ENCODE data around the gene GNAZ. TPM values are rescaled to one million over a fixed set of nuclear protein-coding genes. Genes with fewer than 3 reads are reported as not detected.

Gene GNAZ
- total RNA-seq, 1 experiment from 2014 or later: 0.48 TPM

DNA sequence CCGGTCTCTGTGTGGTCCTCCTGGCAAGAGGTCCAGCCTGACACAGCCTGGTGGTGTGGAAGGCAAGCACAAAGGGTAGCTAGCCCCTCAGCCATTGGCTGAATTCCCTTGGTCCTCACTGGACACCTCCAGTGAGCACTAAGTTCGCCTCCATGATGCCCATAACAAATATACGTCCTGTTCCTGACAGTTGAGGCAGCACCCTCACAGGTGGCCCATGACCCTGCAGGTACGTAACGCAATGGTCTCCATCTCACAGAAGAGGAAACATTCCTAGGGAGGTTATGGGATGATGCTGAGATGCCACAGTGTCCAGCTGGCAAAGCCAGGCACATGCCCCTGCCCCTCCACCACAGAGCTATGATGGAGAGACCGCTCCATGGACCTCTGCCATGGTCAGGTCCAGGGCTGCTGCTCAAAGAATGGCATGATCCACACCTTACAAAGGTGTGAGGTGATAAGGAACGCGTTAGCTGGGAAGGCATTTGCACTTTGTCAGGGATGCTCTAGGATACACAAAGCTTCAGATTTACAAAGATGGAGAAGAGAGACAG is 1.4 kb upstream of the GNAZ start:
- Mint-ChIP-seq H3K4me3 (ENCODE audit: unreplicated experiment) (peak overlapping the region; percentile 29), H3K9me3 (ENCODE audit: unreplicated experiment) (no peaks in the 10 kb centered on the region), H3K36me3 (ENCODE audit: insufficient read depth, unreplicated experiment) (no peaks in the 10 kb centered on the region), H3K27ac (ENCODE audit: unreplicated experiment) (no peak overlapping the region), H3K27me3 (ENCODE audit: insufficient read depth, unreplicated experiment) (peaks cover 15% of the 10 kb centered on the region), H3K4me1 (ENCODE audit: low read depth, unreplicated experiment) (peaks cover 8% of the 10 kb centered on the region)
- H3K4me3 ChIP-seq (ENCODE audit: low read depth, low read length): no peak overlapping the region
- TF ChIP-seq, protein P1, sequence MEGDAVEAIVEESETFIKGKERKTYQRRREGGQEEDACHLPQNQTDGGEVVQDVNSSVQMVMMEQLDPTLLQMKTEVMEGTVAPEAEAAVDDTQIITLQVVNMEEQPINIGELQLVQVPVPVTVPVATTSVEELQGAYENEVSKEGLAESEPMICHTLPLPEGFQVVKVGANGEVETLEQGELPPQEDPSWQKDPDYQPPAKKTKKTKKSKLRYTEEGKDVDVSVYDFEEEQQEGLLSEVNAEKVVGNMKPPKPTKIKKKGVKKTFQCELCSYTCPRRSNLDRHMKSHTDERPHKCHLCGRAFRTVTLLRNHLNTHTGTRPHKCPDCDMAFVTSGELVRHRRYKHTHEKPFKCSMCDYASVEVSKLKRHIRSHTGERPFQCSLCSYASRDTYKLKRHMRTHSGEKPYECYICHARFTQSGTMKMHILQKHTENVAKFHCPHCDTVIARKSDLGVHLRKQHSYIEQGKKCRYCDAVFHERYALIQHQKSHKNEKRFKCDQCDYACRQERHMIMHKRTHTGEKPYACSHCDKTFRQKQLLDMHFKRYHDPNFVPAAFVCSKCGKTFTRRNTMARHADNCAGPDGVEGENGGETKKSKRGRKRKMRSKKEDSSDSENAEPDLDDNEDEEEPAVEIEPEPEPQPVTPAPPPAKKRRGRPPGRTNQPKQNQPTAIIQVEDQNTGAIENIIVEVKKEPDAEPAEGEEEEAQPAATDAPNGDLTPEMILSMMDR (IDR thresholded peaks at IDR 0.05; ENCODE audit: insufficient read depth in 1 of 2, low read depth in 1 of 2, low read length in 1 of 2, severe bottlenecking in 1 of 2, unreplicated experiment in 1 of 2): no peak
- intact Hi-C loops (cut with micrococcal nuclease; ENCODE audit: unreplicated experiment): no loop called here
- peaks cover 10% of the 10 kb centered on the region; the same call in 1 of the 2 replicates for H3K4me1 ChIP-seq
- ChIA-PET CTCF (no interaction called here), POLR2A (no interaction called here)
- DNase-seq: peak in 1 of 2 experiments; percentile 15
- H3K9me3 ChIP-seq: no peaks in the 10 kb centered on the region
- H3K27me3 ChIP-seq (replicated peaks; ENCODE audit: control insufficient read depth, insufficient read depth, low read length): peaks cover 4% of the 10 kb centered on the region
- H3K36me3 ChIP-seq (ENCODE audit: control insufficient read depth, insufficient read depth, low read length): no peaks in the 10 kb centered on the region
- BruUV-seq (replicated peaks): no TSS peak

DNA sequence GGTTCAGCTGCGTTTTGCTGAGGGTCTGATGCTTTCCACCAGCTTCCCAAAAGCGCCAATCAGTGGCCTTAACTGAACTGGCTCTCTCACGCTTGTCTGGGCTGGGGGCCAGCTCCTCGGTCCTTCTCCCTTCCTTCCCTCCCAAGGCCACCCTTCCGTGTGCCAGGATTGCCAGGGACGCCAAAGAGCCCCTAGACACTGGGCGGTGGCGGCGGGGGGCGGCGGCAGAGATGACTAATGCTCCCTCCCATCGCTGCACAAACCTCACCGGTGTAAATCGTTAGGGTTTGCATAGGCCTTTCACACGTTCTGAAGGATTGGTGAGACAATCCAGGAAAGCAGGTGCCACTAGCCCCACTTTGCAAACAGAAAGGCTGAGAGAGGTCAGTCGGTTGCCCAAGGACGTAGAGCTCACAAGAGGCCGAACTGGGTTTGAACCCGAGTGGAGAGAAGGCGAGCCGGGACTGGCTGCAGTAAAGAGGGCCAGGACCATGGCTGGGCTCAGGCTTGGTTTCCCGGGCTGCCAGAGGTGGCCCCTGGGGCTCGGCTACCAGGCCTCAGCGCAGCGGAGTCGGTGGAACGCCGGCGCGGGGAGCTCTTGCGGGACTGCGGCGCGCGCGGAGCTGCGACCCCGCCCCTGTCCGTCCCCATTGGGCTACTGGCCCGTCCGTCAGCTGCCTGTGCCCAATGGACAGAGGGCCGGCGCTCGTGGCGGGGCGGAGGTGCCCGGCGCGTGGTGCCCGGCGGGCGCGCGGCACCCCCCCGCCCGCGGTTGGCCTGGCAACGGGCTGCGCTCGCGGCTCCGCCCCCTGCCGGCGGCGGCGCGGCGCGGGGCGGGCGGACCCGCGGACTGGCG is 589 bp upstream of the GNAZ start:
- H3K9me3 ChIP-seq: no peaks in the 10 kb centered on the region
- H3K4me1 ChIP-seq: peaks cover 10% of the 10 kb centered on the region; the same call in 1 of the 2 replicates
- Mint-ChIP-seq H3K27ac (ENCODE audit: unreplicated experiment) (no peak overlapping the region), H3K9me3 (ENCODE audit: unreplicated experiment) (no peaks in the 10 kb centered on the region), H3K4me1 (ENCODE audit: low read depth, unreplicated experiment) (peaks cover 8% of the 10 kb centered on the region), H3K27me3 (ENCODE audit: insufficient read depth, unreplicated experiment) (peaks cover 15% of the 10 kb centered on the region), H3K36me3 (ENCODE audit: insufficient read depth, unreplicated experiment) (no peaks in the 10 kb centered on the region), H3K4me3 (ENCODE audit: unreplicated experiment) (peak overlapping the region; percentile 74)
- no TSS peak for BruUV-seq (replicated peaks)
- H3K4me3 ChIP-seq (ENCODE audit: low read depth, low read length): peak overlapping the region; percentile 34
- TF ChIP-seq, protein P1 (IDR thresholded peaks at IDR 0.05; ENCODE audit: insufficient read depth in 1 of 2, low read depth in 1 of 2, low read length in 1 of 2, severe bottlenecking in 1 of 2, unreplicated experiment in 1 of 2): no peak
- peak; percentile 90 to 94 for DNase-seq
- CTCF ChIA-PET: interaction anchor here (0.6 to 1.8 kb wide), 3 partner anchors 30 to 110 kb away, joined by 3 to 5 read pairs (median 4); no protein-coding TSS in a partner anchor
- intact Hi-C loops (cut with micrococcal nuclease; ENCODE audit: unreplicated experiment): no loop called here
- H3K36me3 ChIP-seq (ENCODE audit: control insufficient read depth, insufficient read depth, low read length): no peaks in the 10 kb centered on the region
- peaks cover 4% of the 10 kb centered on the region for H3K27me3 ChIP-seq (replicated peaks; ENCODE audit: control insufficient read depth, insufficient read depth, low read length)
- POLR2A ChIA-PET: no interaction called here

DNA sequence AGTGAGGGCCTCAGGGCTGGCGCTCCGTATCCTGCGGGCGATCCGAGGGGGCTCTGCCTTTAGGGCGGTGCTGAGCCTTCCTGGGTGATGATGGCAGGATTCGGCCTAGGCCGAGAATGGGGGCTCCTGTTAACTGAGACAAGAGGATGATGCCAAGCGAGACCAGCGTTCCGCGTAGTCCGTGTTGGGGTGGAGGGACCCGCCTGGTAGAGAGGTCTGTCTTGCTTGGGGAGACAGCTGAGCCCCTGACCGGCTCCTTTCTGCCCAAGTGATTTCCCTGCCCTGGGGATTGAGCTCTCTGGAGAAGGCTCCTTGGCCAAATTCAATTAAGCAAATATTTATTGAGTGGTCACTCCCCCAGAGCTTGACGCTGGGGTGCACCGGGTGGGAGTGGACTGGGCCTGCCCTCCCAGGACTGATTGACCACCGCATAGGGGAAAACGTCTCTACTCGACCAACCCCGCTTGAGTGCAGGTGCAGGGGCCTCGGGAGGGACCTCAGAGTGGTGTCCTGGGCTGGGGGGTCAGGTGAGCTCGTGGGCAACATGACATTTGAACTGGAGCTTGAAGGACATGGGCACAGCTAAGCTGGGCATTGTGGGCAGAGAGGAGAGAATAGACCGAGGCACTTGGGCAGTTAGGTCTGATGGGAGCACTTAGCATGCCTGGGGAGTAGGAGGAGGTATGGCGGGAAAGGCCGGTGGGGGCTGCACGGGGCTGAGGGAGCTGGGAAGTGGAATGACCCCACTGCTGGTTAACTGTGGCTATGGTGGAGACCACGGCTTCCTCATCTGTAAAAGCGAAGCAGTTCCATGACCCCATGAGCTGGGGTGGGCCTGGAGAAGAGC is 1.1 kb downstream of the GNAZ start:
- no peaks in the 10 kb centered on the region for H3K9me3 ChIP-seq
- H3K4me3 ChIP-seq (ENCODE audit: low read depth, low read length): peak overlapping the region; percentile 40; the same call in 1 of the 2 replicates
- peaks cover 4% of the 10 kb centered on the region for H3K27me3 ChIP-seq (replicated peaks; ENCODE audit: control insufficient read depth, insufficient read depth, low read length)
- peaks cover 8% of the 10 kb centered on the region for H3K4me1 Mint-ChIP-seq (ENCODE audit: low read depth, unreplicated experiment)
- POLR2A ChIA-PET: no interaction called here
- peaks cover 9% of the 10 kb centered on the region for H3K27me3 Mint-ChIP-seq (ENCODE audit: insufficient read depth, unreplicated experiment)
- H3K36me3 ChIP-seq (ENCODE audit: control insufficient read depth, insufficient read depth, low read length): no peaks in the 10 kb centered on the region
- H3K27ac Mint-ChIP-seq (ENCODE audit: unreplicated experiment): no peak overlapping the region
- TF ChIP-seq, protein P1 (IDR thresholded peaks at IDR 0.05; ENCODE audit: insufficient read depth in 1 of 2, low read depth in 1 of 2, low read length in 1 of 2, severe bottlenecking in 1 of 2, unreplicated experiment in 1 of 2): no peak
- H3K4me1 ChIP-seq: peaks cover 14% of the 10 kb centered on the region
- peak overlapping the region; percentile 55 for H3K4me3 Mint-ChIP-seq (ENCODE audit: unreplicated experiment)
- CTCF ChIA-PET: interaction anchor here (0.6 kb wide), 1 partner anchor 823 kb away, joined by 9 read pairs; no protein-coding TSS in a partner anchor
- H3K9me3 Mint-ChIP-seq (ENCODE audit: unreplicated experiment): no peaks in the 10 kb centered on the region
- no peaks in the 10 kb centered on the region for H3K36me3 Mint-ChIP-seq (ENCODE audit: insufficient read depth, unreplicated experiment)
- DNase-seq: no peak
- no TSS peak for BruUV-seq (replicated peaks)
- intact Hi-C loops (cut with micrococcal nuclease; ENCODE audit: unreplicated experiment): no loop called here
